Fibroblast of the aortic adventitia (primary cell): ENCODE measurements around the gene TFAP2B. TPM values are rescaled to one million over a fixed set of nuclear protein-coding genes. Genes with fewer than 3 reads are reported as not detected.
A peak's percentile ranks its signal among the peaks of the same experiment; 100 is the strongest.

Experiments
- DNase-seq: peaks from one replicate; pipeline ENCODE4 v3.0.0-alpha.2; 2010; ENCODE audit warnings: low read depth
- H3K4me3 ChIP-seq: 2 replicates; pipeline ENCODE4 v1.5.1; 2011; ENCODE audit warnings: low read depth, mild to moderate bottlenecking, control low read depth, low read length, moderate library complexity
- CTCF ChIP-seq: IDR thresholded peaks from 2 replicates; pipeline ENCODE4 v1.5.1; 2011; ENCODE audit warnings: mild to moderate bottlenecking, low read length, control low read depth, inconsistent platforms; ENCODE audit not compliant: insufficient read depth
- total RNA-seq: library from RNA; depleted of rRNA; stranded (reverse); fragments of >200 nt; gene quantifications from 2 replicates; pipeline ENCODE4 v1.2.3, GENCODE V29; 2012; ENCODE audit warnings: low replicate concordance

TFAP2B gene
- total RNA-seq, 1 donor: under 0.01 TPM

GRCh38 chr6:50804283-50804682, 14.4 kb upstream of the TFAP2B start:
- no peak for TF ChIP-seq CTCF
- DNase-seq: no peak
- H3K4me3 ChIP-seq: no peak overlapping the region

GRCh38 chr6:50807035-50807434, 11.6 kb upstream of the TFAP2B start:
- no peak for TF ChIP-seq CTCF
- no peak overlapping the region for H3K4me3 ChIP-seq
- DNase-seq: no peak

DNA sequence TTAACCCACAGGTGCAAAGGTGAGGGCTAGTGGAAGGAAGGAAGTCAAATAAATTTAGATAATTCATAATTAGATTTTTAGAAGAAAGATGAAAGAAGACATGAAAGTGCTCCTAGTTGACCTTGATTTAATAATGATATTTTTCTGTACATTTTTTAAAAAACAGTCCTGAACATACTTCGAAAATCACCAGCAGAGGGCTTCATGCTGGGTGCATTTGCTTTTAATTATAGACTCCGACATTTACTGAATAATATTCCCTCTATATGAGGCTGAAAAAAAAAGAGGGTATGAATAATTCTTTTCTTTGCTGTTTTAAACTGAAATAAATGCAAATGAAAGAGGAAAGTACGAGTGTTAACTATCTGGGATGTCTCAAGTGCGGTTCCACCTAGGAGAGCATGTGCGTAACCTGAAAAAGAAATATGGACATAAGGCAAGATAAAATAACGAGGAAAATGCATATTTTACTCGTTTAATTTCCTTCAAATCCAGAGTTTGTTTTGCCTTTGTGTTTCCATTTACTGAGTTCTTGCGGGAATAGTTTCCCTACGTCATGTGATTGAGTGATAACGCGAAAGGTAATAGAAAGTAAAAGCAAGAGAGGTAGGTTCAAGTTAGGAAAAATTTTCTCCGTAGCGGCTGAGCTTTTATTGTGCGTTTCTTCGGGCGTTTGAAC, 3.1 kb upstream of the TFAP2B start:
- TF ChIP-seq CTCF: peak; percentile 52

DNA sequence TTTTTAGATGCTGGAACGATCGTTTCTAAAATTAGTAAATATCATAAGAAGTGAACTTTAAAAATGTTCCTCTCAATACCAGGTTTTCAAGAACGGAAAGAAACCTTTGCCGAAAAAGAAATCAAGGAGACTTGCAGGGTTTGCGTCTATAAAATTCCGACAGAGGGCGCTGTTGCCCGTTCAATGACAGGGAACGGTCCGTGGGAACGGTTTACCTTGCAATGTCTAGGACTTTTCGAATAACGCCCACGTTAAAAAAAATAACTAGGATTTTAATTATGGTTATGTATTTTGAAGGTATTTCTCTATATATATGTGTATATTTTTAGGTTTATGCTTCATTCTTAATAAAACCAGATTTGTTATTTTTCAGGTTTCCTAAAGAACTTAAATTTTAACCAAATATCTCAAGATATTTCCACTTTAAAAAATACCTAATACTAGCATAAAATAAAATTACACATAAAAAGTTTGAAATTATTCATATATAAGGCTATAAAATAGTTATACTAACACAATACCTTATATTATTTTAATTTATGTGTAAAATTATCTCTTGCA, 2.5 kb upstream of the TFAP2B start:
- TF ChIP-seq CTCF: peak; percentile 84
- DNase-seq: peak; percentile 74
- H3K4me3 ChIP-seq: peak overlapping the region; percentile 65

More for the DNA sequence above, 3.1 kb upstream of the TFAP2B start:
- peak; percentile 40 for DNase-seq
- peak overlapping the region; percentile 65 for H3K4me3 ChIP-seq

- no peak for DNase-seq
- no peak overlapping the region for H3K4me3 ChIP-seq
- TF ChIP-seq CTCF: no peak
Observed at GRCh38 chr6:50816947-50817645, 1.6 kb upstream of the TFAP2B start.

GRCh38 chr6:50817646-50817950, 1.1 kb upstream of the TFAP2B start:
- DNase-seq: no peak
- H3K4me3 ChIP-seq: no peak overlapping the region
- no peak for TF ChIP-seq CTCF
